ENCODE results near the gene ADCY2. TPM values are rescaled to one million over a fixed set of nuclear protein-coding genes. Genes with fewer than 3 reads are reported as not detected.

Gene ADCY2
- polyA plus RNA-seq, 1 experiment: not detected

- Histone ChIP-seq H3K27me3 (ENCODE audit: control insufficient read depth, insufficient read depth, low read length) (no peaks in the 10 kb centered on the region), H3K9me3 (ENCODE audit: control insufficient read depth, insufficient read depth, low read length) (peaks cover 21% of the 10 kb centered on the region), H3K27ac (ENCODE audit: low read depth, low read length) (no peak overlapping the region), H3K4me3 (ENCODE audit: low read depth, low read length) (no peak overlapping the region)
- no peak for DNase-seq (ENCODE audit: low read depth, low spot score)
- CTCF ChIA-PET: no interaction called here
- no peak for TF ChIP-seq CTCF (IDR thresholded peaks at IDR 0.05; ENCODE audit: low read depth, low read length)
- POLR2A ChIA-PET: no interaction called here
Observed at GRCh38 chr5:7376871-7377270, 19.1 kb upstream of the ADCY2 start.

GRCh38 chr5:7377761-7378160, 18.2 kb upstream of the ADCY2 start:
- no peak for TF ChIP-seq CTCF (IDR thresholded peaks at IDR 0.05; ENCODE audit: low read depth, low read length)
- Histone ChIP-seq H3K27me3 (ENCODE audit: control insufficient read depth, insufficient read depth, low read length) (no peaks in the 10 kb centered on the region), H3K4me3 (ENCODE audit: low read depth, low read length) (no peak overlapping the region), H3K27ac (ENCODE audit: low read depth, low read length) (no peak overlapping the region), H3K9me3 (ENCODE audit: control insufficient read depth, insufficient read depth, low read length) (peaks cover 20% of the 10 kb centered on the region)
- CTCF ChIA-PET: no interaction called here
- POLR2A ChIA-PET: no interaction called here
- no peak for DNase-seq (ENCODE audit: low read depth, low spot score)

- Histone ChIP-seq H3K4me3 (ENCODE audit: low read depth, low read length) (no peak overlapping the region), H3K27ac (ENCODE audit: low read depth, low read length) (no peak overlapping the region), H3K27me3 (ENCODE audit: control insufficient read depth, insufficient read depth, low read length) (no peaks in the 10 kb centered on the region), H3K9me3 (ENCODE audit: control insufficient read depth, insufficient read depth, low read length) (peaks cover 7% of the 10 kb centered on the region)
- no peak for DNase-seq (ENCODE audit: low read depth, low spot score)
- POLR2A ChIA-PET: no interaction called here
- CTCF ChIA-PET: interaction anchor here (0.7 kb wide), 1 partner anchor 303 kb away, joined by 3 read pairs; no protein-coding TSS in a partner anchor
- no peak for TF ChIP-seq CTCF (IDR thresholded peaks at IDR 0.05; ENCODE audit: low read depth, low read length)
Observed at GRCh38 chr5:7382588-7382987, 13.3 kb upstream of the ADCY2 start.

GRCh38 chr5:7385681-7386080, 10.3 kb upstream of the ADCY2 start:
- ChIA-PET CTCF (no interaction called here), POLR2A (no interaction called here)
- H3K9me3 ChIP-seq (ENCODE audit: control insufficient read depth, insufficient read depth, low read length): peaks cover 10% of the 10 kb centered on the region
- H3K4me3 ChIP-seq (ENCODE audit: low read depth, low read length): no peak overlapping the region
- DNase-seq (ENCODE audit: low read depth, low spot score): no peak
- no peaks in the 10 kb centered on the region for H3K27me3 ChIP-seq (ENCODE audit: control insufficient read depth, insufficient read depth, low read length)
- TF ChIP-seq CTCF (IDR thresholded peaks at IDR 0.05; ENCODE audit: low read depth, low read length): no peak
- no peak overlapping the region for H3K27ac ChIP-seq (ENCODE audit: low read depth, low read length)

GRCh38 chr5:7388553-7388952, 7.4 kb upstream of the ADCY2 start:
- no peak overlapping the region for H3K4me3 ChIP-seq (ENCODE audit: low read depth, low read length)
- H3K9me3 ChIP-seq (ENCODE audit: control insufficient read depth, insufficient read depth, low read length): peaks cover 15% of the 10 kb centered on the region
- H3K27ac ChIP-seq (ENCODE audit: low read depth, low read length): no peak overlapping the region
- H3K27me3 ChIP-seq (ENCODE audit: control insufficient read depth, insufficient read depth, low read length): no peaks in the 10 kb centered on the region
- ChIA-PET CTCF (no interaction called here), POLR2A (no interaction called here)
- no peak for DNase-seq (ENCODE audit: low read depth, low spot score)
- TF ChIP-seq CTCF (IDR thresholded peaks at IDR 0.05; ENCODE audit: low read depth, low read length): no peak
